ENCODE measurements around the gene ARNT2. TPM values are rescaled to one million over a fixed set of nuclear protein-coding genes. Genes with fewer than 3 reads are reported as not detected.
"Not testable (repeated sequence)": the region's sequence is repeated elsewhere in the genome, so short reads cannot be mapped to it uniquely, and the experiment has no call there.

ARNT2 gene
- total RNA-seq: 3.3 TPM
- long read RNA-seq, partial matches to known transcripts: 2 of 11 reads
- long read RNA-seq, other reads (novel, unspliced or antisense): 9 of 11 reads

- intact Hi-C loops (cut with DNase I): no loop called here
- DNase-seq (peak; percentile 48), ATAC-seq (ENCODE audit: poor library complexity) (peak; percentile 81)
These were observed at the start of gene ARNT2 for GRCh38 chr15:80404057-80404760. TSS of gene ARNT2 (plus strand) at chr15:80404382. CDS start at chr15:80404516, 134 bp downstream.

GRCh38 chr15:80367094-80367493, 37.1 kb upstream of the ARNT2 start:
- intact Hi-C loops (cut with DNase I): no loop called here
- DNase-seq (no peak), ATAC-seq (ENCODE audit: poor library complexity) (no peak)

DNA sequence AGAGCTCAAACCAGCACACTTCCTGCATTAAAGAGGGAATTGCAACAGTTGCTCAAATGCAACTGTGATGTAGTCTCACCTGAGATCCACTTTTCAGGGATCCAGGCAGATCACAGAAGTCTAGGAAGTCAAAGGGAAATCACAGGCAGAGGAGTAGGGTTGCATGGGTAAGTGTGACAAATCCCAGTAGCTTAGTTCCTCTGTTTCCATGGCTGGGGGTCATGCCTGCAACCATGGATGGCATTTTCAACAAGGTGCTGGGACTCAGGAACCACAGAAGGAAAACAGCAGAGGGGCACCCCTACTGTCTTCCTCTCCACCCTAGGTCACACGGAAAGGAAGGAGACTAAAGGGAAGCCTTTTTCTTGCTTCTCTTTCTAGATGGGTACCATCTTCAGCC, 36.5 kb upstream of the ARNT2 start:
- intact Hi-C loops (cut with DNase I): no loop called here
- ATAC-seq (ENCODE audit: poor library complexity) (no peak), DNase-seq (no peak)

GRCh38 chr15:80371924-80372323, 32.3 kb upstream of the ARNT2 start:
- no peak for ATAC-seq (ENCODE audit: poor library complexity)
- intact Hi-C loops (cut with DNase I): no loop called here
- no peak for DNase-seq

- intact Hi-C loops (cut with DNase I): no loop called here
- no peak for DNase-seq
- no peak for ATAC-seq (ENCODE audit: poor library complexity)
These were observed 29.7 kb upstream of the ARNT2 start for GRCh38 chr15:80374441-80374840.

DNA sequence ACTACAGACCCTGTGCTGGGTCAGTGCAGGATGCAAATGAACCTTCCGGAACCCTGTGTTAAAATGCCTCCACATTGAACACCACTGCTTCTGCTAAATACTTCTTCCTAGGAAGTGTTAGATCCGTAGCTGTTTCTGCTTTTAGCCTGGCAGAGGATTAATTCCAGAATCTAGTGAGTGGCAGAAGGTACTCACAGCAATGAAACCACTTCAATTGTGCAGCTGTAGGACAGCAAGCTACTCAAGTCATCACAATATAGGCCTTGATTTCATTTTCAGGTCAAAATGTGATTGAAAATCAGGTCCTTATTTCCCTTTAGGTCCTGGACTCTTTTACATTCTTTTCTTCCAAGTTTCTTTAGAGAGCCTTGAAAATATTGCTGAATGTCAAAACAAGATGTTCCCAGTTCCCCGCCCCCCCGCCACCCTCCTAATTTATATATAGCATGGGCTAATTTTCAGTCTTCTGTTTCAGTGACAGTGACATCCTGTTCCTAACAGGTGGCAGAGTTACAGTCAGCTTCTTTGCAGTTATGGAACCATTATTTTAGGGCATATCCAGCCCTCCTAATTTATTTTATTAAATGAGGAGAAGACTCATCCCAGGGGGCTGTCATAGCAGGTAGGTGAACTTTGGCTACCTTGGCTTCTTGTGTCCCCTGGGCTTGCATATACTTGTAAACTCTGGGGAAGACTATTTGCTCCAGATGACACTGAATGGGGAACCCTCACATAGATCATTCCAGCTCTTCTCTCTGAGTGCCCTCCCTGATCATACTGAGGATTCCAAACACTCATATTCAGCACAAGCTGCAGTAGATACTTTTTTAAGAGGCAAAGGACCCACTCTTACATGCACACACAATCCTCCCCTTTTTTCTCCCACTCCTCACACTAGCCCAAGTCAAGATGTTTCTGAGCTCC, 28.0 kb upstream of the ARNT2 start:
- DNase-seq (no peak), ATAC-seq (ENCODE audit: poor library complexity) (peak; percentile 43)
- intact Hi-C loops (cut with DNase I): no loop called here

- no peak for DNase-seq
- intact Hi-C loops (cut with DNase I): no loop called here
- no peak for ATAC-seq (ENCODE audit: poor library complexity)
These were observed 24.5 kb upstream of the ARNT2 start for GRCh38 chr15:80379693-80380092.

GRCh38 chr15:80380154-80380553, 24.0 kb upstream of the ARNT2 start:
- intact Hi-C loops (cut with DNase I): no loop called here
- no peak for DNase-seq
- no peak for ATAC-seq (ENCODE audit: poor library complexity)

DNA sequence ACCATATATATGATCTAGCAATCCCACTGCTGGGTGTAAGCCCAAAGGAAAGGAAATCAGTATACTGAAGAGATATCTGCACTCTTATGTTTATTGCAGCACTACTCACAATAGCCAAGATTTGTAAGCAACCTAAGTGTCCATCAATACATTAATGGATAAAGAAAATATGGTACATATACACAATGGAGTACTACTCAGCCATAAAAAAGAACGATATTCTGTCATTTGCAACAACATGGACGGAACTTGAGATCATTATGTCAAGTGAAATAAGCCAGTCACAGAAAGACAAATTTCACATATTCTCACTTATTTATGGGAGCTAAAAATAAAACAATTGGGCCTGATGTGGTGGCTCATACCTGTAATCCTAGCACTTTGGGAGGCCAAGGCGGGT, 21.9 kb upstream of the ARNT2 start:
- DNase-seq (no peak), ATAC-seq (ENCODE audit: poor library complexity) (no peak)
- intact Hi-C loops (cut with DNase I): no loop called here

DNA sequence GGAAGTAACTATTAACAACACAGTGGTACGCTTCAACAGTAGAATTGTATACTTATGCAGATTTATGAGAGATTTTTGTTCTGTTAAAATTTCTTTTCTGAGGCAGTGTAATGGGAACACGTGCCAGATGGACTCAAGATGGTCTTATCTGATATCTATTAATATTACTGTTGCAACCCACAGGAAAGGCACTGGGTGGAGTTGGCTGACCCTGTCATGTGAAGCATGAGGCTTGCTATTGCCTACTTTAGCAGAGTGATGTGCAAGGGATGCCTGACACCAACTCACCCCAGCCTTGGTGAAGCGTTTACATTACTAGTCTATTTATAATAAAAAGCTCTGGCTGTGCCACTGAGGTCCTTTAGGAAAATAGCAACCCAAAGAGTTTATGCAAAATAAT, 19.8 kb upstream of the ARNT2 start:
- no peak for DNase-seq
- ATAC-seq (ENCODE audit: poor library complexity): no peak
- intact Hi-C loops (cut with DNase I): no loop called here

DNA sequence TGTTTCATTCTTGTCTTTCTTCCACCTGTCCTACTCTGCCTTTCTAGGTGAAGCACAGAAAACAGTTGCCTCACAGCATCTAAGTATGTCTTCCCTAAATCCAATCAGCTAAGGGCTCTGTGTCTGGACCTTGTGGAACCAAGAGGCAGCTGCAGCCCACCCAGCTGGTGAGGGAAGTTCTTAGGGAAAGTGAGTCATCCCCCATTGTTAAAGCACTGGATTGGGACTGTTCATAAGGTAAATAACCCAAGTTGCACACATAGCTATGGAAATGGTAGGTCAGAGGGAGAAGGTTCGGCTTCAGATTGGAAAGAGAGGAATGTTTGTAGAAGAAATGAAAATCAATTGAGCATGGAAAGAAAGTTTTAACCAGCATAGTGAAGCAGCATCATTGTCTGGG, 18.0 kb upstream of the ARNT2 start:
- intact Hi-C loops (cut with DNase I): no loop called here
- no peak for DNase-seq
- ATAC-seq (ENCODE audit: poor library complexity): no peak

- intact Hi-C loops (cut with DNase I): no loop called here
- DNase-seq (no peak), ATAC-seq (ENCODE audit: poor library complexity) (no peak)
These were observed 15.9 kb upstream of the ARNT2 start for GRCh38 chr15:80388326-80388725.

DNA sequence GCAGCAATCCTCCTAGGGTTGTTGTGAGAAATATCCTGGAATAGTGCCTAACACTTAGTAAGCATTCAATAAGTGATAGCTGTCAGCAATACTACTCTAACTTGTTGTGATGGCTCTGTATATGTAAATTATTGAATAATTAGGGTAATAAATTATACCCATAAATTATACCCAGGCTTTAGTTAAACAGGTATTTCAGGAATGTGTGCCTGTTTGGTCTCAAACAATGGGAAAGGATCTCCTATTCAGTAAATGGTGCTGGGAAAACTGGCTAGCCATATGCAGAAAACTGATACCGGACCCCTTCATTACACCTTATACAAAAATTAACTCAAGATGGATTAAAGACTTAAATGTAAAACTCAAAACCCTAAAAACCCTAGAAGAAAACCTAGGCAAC, 14.8 kb upstream of the ARNT2 start:
- intact Hi-C loops (cut with DNase I): no loop called here
- DNase-seq (no peak), ATAC-seq (ENCODE audit: poor library complexity) (no peak)

DNA sequence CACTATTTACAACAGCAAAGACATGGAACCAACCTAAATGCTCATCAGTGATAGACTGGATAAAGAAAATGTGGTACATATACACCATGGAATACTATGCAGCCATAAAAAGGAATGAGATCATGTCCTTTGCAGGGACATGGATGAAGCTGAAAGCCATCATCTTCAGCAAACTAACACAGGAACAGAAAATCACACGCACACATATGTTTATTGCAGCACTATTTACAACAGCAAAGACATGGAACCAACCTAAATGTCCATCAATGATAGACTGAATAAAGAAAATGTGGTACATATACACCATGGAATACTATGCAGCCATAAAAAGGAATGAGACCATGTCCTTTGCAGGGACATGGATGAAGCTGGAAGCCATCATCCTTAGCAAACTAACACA, 13.2 kb upstream of the ARNT2 start:
- DNase-seq; intact Hi-C loops (cut with DNase I); ATAC-seq (ENCODE audit: poor library complexity): not testable (repeated sequence)

DNA sequence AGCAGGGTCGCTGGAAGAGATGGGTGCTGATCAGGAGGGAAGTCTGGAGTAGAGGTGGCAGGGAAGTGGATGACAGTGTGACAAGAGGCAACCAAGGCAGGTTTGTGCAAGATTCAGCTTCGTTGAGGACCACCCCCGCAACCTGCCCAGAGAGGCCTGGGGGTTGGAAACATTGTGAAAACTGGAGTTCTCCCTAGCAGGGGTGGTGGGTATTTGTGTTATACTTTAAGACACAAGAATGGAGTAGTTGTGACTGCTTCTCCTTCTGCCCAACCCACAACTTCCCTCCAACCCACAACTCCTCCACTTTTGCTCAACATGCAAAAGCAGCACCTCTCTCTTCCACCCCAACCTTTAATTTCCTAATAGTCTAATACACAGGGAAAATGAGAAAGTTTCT, 8.6 kb upstream of the ARNT2 start:
- intact Hi-C loops (cut with DNase I): no loop called here
- ATAC-seq (ENCODE audit: poor library complexity): no peak

GRCh38 chr15:80396096-80396495, 8.1 kb upstream of the ARNT2 start:
- intact Hi-C loops (cut with DNase I): no loop called here
- ATAC-seq (ENCODE audit: poor library complexity): no peak
- DNase-seq: no peak

More for the DNA sequence above, 8.6 kb upstream of the ARNT2 start:
- DNase-seq: no peak

DNA sequence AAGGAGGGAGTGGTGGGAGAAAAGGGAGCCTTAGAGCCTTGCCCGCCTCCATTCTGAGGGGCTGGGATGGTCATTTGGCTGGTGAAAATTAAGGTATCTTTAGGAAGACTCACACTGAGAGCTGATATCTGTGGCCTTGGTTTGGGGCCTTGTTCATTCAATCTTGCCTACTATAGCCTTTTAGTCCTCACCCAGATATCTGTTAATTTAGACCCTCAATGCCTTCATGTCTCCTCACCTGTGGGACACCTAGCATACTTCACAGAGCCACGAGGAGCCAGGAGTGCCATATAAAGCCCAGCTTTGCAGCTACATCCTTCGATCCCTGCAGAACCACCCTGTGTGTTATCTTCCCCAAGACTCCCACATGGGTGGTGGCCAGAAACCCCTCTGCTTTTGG, 4.7 kb upstream of the ARNT2 start:
- DNase-seq (no peak), ATAC-seq (ENCODE audit: poor library complexity) (no peak)
- intact Hi-C loops (cut with DNase I): no loop called here

DNA sequence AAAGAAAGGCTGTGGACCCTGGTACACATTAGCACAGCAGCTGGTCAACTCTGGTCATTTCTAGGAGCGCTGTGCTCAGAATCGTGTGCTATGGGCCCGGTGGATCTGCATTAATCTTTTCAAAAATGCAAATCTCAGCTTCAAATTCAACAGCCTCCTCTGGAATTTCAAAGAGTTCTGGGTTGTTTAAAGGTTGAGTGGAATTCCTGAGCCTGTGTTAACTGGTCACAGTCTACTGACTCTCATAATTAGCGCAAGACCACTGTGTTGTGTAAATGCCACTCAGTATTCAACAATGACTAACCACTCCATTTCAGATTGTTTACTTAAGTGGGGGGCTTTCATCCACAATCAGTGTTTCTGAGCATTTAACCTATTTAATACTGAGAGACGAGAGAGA, 2.7 kb upstream of the ARNT2 start:
- intact Hi-C loops (cut with DNase I): no loop called here
- ATAC-seq (ENCODE audit: poor library complexity): no peak
- no peak for DNase-seq

GRCh38 chr15:80402339-80402738, 1.8 kb upstream of the ARNT2 start:
- ATAC-seq (ENCODE audit: poor library complexity): no peak
- intact Hi-C loops (cut with DNase I): no loop called here
- DNase-seq: no peak

- DNase-seq: peak; percentile 41
- intact Hi-C loops (cut with DNase I): no loop called here
- peak; percentile 58 for ATAC-seq (ENCODE audit: poor library complexity)
These were observed 498 bp upstream of the ARNT2 start for GRCh38 chr15:80403712-80404056.

All from Right ventricle myocardium superior (tissue), 1 donor.